ENCODE data around the gene GPC5. TPM values are rescaled to one million over a fixed set of nuclear protein-coding genes. Genes with fewer than 3 reads are reported as not detected.

Gene GPC5
- total RNA-seq, 2 experiments from 2014 or later, result 2.4 TPM; not detected in 1

DNA sequence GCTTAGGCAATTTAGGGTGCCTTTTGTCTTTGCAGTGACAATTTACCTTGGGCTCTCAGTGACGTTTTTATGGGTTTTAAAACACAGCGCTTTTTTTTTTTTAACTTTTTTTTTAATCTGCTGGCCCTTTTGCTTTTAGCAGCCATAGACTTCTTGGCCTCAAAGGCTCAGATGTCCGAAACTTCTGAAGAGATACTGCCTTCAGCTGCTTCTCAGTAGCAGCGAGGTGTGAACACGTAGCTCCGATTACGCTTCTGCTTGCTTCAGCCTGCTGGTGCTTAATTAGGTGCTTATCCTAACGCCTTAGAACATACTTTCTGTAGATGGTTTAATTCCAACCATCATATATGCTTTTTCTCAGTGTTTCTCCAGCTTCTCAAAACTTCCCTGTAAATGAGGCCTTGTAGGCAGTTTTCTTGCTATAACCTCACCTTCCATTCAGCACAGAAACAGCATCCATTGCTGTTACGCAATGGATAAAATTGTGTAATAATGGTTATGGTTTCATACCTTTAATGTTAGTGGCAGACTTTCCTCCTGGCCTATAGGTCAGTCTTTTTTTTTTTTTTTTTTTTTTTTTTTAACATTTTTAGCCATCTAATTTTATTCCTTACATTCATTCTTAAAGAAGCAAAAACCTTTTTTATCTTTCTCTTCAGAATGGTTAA lies 723.9 kb downstream of the GPC5 start:
- Histone ChIP-seq H2AFZ (ENCODE audit: low read length) (no peak overlapping the region), H4K20me1 (ENCODE audit: insufficient read depth, low read length) (no peaks in the 10 kb centered on the region), H3K79me2 (ENCODE audit: insufficient read depth, low read depth, low read length) (no peaks in the 10 kb centered on the region), H3K36me3 (ENCODE audit: insufficient read depth, low read length) (no peaks in the 10 kb centered on the region), H3K9me3 (ENCODE audit: low read length) (no peaks in the 10 kb centered on the region), H3K4me1 (ENCODE audit: insufficient read depth, low read length, poor library complexity, severe bottlenecking) (no peaks in the 10 kb centered on the region), H3K4me2 (ENCODE audit: low read length) (no peak overlapping the region), H3K9me2 (ENCODE audit: insufficient read depth, low read length) (0 out of 2 replicates have a peak, but pooled peaks cover 5% of the 10 kb centered on the region), H3K27ac (ENCODE audit: low read depth, low read length, poor library complexity, severe bottlenecking) (no peak overlapping the region), H3K4me3 (ENCODE audit: low read depth, low read length, poor library complexity, severe bottlenecking) (no peak overlapping the region)
- intact Hi-C loops (cut with micrococcal nuclease; ENCODE audit: unreplicated experiment), result no loop called here
- DNase-seq (ENCODE audit: low spot score), result no peak
- CTCF ChIA-PET (ENCODE audit: unreplicated experiment), result no interaction called here
- POLR2A ChIA-PET, result interaction anchor here (0.7 to 1.1 kb wide), 3 partner anchors 15 to 205 kb away, joined by 3 read pairs; no protein-coding TSS in a partner anchor
- no peak for TF ChIP-seq EZH2phosphoT487 (IDR thresholded peaks at IDR 0.05; ENCODE audit: borderline replicate concordance, low read depth, low read length)
- TF ChIP-seq, protein P1, sequence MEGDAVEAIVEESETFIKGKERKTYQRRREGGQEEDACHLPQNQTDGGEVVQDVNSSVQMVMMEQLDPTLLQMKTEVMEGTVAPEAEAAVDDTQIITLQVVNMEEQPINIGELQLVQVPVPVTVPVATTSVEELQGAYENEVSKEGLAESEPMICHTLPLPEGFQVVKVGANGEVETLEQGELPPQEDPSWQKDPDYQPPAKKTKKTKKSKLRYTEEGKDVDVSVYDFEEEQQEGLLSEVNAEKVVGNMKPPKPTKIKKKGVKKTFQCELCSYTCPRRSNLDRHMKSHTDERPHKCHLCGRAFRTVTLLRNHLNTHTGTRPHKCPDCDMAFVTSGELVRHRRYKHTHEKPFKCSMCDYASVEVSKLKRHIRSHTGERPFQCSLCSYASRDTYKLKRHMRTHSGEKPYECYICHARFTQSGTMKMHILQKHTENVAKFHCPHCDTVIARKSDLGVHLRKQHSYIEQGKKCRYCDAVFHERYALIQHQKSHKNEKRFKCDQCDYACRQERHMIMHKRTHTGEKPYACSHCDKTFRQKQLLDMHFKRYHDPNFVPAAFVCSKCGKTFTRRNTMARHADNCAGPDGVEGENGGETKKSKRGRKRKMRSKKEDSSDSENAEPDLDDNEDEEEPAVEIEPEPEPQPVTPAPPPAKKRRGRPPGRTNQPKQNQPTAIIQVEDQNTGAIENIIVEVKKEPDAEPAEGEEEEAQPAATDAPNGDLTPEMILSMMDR (conservative IDR thresholded peaks at IDR 0.05; ENCODE audit: low read length), result no peak
- BruUV-seq (replicated peaks), result no TSS peak

DNA sequence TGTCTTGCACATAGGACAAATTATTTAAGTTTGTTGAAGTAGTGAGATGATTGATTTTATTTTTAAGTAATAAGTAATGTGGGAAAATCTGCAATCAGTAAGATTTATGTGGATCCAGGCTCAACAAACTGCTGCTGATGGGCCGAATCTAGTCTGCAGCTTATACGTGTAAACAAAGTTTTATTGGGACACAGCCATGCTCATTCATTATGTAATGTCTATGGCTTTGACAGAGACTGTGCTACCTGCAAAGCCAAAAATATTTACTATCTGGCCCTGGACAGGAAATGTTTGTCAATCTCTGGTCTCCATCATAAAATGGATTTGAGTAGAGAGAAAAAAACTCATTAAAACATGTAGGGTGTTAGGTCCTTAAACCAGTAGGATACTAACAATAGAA lies 728.0 kb downstream of the GPC5 start:
- Histone ChIP-seq H3K79me2 (ENCODE audit: insufficient read depth, low read depth, low read length) (no peaks in the 10 kb centered on the region), H2AFZ (ENCODE audit: low read length) (no peak overlapping the region), H3K4me2 (ENCODE audit: low read length) (no peak overlapping the region), H3K27ac (ENCODE audit: low read depth, low read length, poor library complexity, severe bottlenecking) (no peak overlapping the region), H3K9me2 (ENCODE audit: insufficient read depth, low read length) (no peaks in the 10 kb centered on the region), H3K4me3 (ENCODE audit: low read depth, low read length, poor library complexity, severe bottlenecking) (no peak overlapping the region), H3K4me1 (ENCODE audit: insufficient read depth, low read length, poor library complexity, severe bottlenecking) (no peaks in the 10 kb centered on the region), H3K36me3 (ENCODE audit: insufficient read depth, low read length) (no peaks in the 10 kb centered on the region), H4K20me1 (ENCODE audit: insufficient read depth, low read length) (no peaks in the 10 kb centered on the region), H3K9me3 (ENCODE audit: low read length) (no peaks in the 10 kb centered on the region)
- no TSS peak for BruUV-seq (replicated peaks)
- TF ChIP-seq EZH2phosphoT487 (IDR thresholded peaks at IDR 0.05; ENCODE audit: borderline replicate concordance, low read depth, low read length), result no peak
- TF ChIP-seq, protein P1 (conservative IDR thresholded peaks at IDR 0.05; ENCODE audit: low read length), result no peak
- no peak for DNase-seq (ENCODE audit: low spot score)
- CTCF ChIA-PET (ENCODE audit: unreplicated experiment), result no interaction called here
- intact Hi-C loops (cut with micrococcal nuclease; ENCODE audit: unreplicated experiment), result no loop called here
- POLR2A ChIA-PET, result interaction anchor here (0.6 to 0.7 kb wide), 4 partner anchors 22 to 1435 kb away, joined by 4 to 9 read pairs (median 5); no protein-coding TSS in a partner anchor

DNA sequence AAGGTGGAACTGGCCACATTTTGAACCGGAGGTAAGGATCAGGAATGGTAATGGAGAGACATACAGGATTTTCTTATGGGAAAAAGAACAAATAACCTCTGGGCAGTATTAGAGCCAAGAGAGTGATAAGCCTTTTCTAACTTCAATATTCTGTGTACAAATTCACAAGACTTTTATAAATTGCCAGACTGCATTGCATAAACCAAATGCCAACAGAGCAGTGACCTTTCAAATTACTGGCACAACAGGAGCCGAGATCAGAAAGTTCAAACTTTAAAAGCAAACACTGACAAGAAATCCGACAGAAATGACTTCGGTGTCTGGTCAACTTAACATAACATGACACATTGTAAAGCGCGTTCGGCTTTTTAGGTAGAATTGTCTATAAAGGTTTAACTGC lies 737.1 kb downstream of the GPC5 start:
- no peaks in the 10 kb centered on the region for H3K9me3 ChIP-seq (ENCODE audit: low read length)
- H3K9me2 ChIP-seq (ENCODE audit: insufficient read depth, low read length), result no peaks in the 10 kb centered on the region
- no peak overlapping the region for H3K27ac ChIP-seq (ENCODE audit: low read depth, low read length, poor library complexity, severe bottlenecking)
- POLR2A ChIA-PET, result no interaction called here
- DNase-seq (ENCODE audit: low spot score), result no peak
- H3K4me3 ChIP-seq (ENCODE audit: low read depth, low read length, poor library complexity, severe bottlenecking), result no peak overlapping the region
- no TSS peak for BruUV-seq (replicated peaks)
- H3K4me2 ChIP-seq (ENCODE audit: low read length), result no peak overlapping the region
- H3K79me2 ChIP-seq (ENCODE audit: insufficient read depth, low read depth, low read length), result no peaks in the 10 kb centered on the region
- no peaks in the 10 kb centered on the region for H3K36me3 ChIP-seq (ENCODE audit: insufficient read depth, low read length)
- no peak overlapping the region for H2AFZ ChIP-seq (ENCODE audit: low read length)
- TF ChIP-seq, protein P1 (conservative IDR thresholded peaks at IDR 0.05; ENCODE audit: low read length), result no peak
- TF ChIP-seq EZH2phosphoT487 (IDR thresholded peaks at IDR 0.05; ENCODE audit: borderline replicate concordance, low read depth, low read length), result no peak
- intact Hi-C loops (cut with micrococcal nuclease; ENCODE audit: unreplicated experiment), result no loop called here
- CTCF ChIA-PET (ENCODE audit: unreplicated experiment), result no interaction called here
- no peaks in the 10 kb centered on the region for H3K4me1 ChIP-seq (ENCODE audit: insufficient read depth, low read length, poor library complexity, severe bottlenecking)
- H4K20me1 ChIP-seq (ENCODE audit: insufficient read depth, low read length), result no peaks in the 10 kb centered on the region

Data from OCI-LY7 (cell line).